H54 (cell line): Measurements from ENCODE around the gene APBB2.
"Not testable (repeated sequence)": the region's sequence is repeated elsewhere in the genome, so short reads cannot be mapped to it uniquely, and the experiment has no call there.

ENCODE experiments used
- DNase-seq: peaks from one replicate; pipeline ENCODE4 v3.0.0; 2011; ENCODE audit warnings: low spot score, mixed read lengths; ENCODE audit not compliant: insufficient read length
- FAIRE-seq: peaks from 3 replicates; lab custom pipeline; 2011; peaks lifted over from hg19 to GRCh38; lab: Jason Lieb, UNC
- POLR2A ChIP-seq: IDR thresholded peaks from 2 replicates; pipeline ENCODE4 v1.6.1; 2011; ENCODE audit warnings: low read depth, mild to moderate bottlenecking, low read length

APBB2 gene

GRCh38 chr4:41002309-41002708 lies 212.0 kb downstream of the APBB2 start:
- no peak for TF ChIP-seq POLR2A
- FAIRE-seq (no peak), DNase-seq (no peak)

DNA sequence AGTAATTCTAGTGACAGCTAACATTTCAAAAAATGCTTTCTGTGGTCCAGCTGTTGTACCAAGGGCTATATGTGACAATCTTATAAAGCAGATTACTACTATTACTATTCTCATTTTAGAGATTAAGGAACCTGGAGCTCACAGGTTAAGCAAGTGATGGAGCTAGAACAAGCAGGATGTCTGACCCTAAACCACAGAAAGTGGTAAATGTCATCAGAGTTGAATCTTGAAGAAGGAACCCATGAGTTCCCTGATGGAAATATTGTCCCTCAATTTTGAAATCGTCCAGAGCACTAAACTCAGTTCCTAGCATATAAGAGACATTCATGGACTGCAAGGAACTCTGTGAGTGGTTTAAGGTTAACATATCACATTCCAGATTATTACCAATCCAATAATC lies 214.0 kb downstream of the APBB2 start:
- no peak for TF ChIP-seq POLR2A
- FAIRE-seq (no peak), DNase-seq (no peak)

- no peak for DNase-seq
- no peak for TF ChIP-seq POLR2A
- FAIRE-seq: peak; percentile 94
Observed at GRCh38 chr4:40998675-40999358, 215.5 kb downstream of the APBB2 start.

GRCh38 chr4:40995850-40996249 lies 218.5 kb downstream of the APBB2 start:
- no peak for TF ChIP-seq POLR2A
- DNase-seq: no peak
- no peak for FAIRE-seq

DNA sequence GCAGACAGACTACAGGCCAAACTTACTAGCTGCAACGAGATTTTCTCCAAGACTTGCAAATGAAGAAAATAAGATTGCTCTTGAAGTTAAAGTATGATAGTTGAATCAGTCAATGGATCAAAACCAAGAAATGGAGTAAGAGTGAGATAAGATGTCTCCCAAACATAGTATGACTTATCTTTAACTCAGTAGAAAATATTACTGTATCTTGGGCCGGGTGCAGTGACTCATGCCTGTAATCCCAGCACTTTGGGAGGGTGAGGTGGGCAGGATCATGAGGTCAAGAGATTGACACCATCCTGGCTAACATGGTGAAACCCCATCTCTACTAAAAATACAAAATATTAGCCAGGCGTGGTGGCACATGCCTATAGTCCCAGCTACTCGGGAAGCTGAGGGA lies 220.0 kb downstream of the APBB2 start:
- not testable (repeated sequence) for DNase-seq, FAIRE-seq

GRCh38 chr4:40993296-40993693 lies 221.0 kb downstream of the APBB2 start:
- FAIRE-seq, DNase-seq: not testable (repeated sequence)

DNA sequence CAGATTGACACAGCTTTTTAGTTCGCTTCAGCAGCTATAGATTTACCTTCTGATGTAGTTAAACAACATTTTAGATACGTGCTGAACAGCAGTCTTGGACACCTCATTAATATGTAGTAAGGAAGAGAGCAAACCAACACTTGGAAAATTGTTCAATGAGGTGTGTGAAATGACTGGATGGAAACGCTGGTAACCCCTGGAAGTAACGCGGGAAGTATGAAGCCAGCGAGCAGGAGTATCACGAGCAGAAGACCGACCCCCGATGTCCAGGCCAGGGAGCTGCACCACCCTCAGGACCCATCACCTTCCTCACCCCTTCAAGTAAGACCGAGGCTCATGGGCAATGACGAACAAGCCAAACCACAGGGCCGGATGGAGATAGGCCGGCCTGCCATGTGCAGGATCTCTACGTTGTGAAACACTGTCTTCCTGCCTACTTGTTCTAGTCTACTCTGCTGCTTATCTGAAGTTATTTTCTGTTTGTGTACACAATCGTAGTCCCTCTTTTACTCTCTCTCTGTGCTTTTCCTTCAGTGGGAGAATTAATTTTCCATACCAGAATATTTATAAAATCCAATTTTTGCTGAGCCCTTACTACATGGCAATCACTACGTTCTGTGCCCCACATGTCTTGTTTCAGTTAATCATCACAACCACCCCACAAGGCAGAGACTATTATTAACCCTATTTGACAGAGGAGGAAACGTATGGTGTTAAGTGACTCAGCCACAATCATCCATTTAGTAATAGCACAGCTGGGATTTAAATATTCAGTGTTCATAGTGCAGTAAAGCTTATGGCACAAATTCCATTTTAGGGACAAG lies 221.7 kb downstream of the APBB2 start:
- FAIRE-seq (no peak), DNase-seq (no peak)
- TF ChIP-seq POLR2A: no peak

GRCh38 chr4:40991908-40992307 lies 222.4 kb downstream of the APBB2 start:
- DNase-seq: no peak
- no peak for TF ChIP-seq POLR2A
- FAIRE-seq: no peak

- no peak for DNase-seq
- TF ChIP-seq POLR2A: no peak
- FAIRE-seq: no peak
Observed at GRCh38 chr4:40990899-40991265, 223.5 kb downstream of the APBB2 start.

DNA sequence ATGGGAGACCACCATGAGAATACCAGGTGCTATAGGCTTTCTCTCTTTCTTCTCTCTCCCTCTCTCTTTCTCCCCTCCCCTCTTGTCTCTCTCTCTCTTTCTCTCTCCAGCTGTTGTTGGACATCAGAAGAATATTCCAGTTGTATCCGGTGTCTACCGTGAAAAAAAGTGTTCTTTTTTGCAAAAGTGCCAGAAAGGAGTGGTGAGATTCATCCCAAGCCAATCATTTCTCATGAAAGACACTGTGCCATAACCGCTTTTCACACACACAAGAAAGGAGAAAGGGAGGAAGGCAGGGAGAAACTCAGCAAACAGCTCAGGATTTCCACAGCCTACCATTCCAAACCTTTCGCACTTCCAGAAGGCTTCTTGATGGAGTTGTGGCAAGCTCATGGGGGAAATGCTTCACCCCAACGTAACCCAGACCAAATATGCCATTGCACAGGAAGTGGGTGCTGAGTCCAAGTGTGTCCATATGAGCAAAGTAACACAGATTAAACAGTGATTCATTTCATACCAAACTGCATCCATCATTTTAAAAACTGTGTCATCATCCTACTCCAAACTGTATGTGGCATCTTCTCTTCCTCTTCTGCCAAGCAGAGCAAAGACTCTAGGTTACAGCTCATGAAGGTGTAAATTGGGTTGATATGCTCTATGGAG lies 224.0 kb downstream of the APBB2 start:
- DNase-seq: no peak
- no peak for TF ChIP-seq POLR2A
- peak; percentile 87 for FAIRE-seq

- DNase-seq (no peak), FAIRE-seq (no peak)
- no peak for TF ChIP-seq POLR2A
Observed at GRCh38 chr4:40987151-40987550, 227.2 kb downstream of the APBB2 start.

DNA sequence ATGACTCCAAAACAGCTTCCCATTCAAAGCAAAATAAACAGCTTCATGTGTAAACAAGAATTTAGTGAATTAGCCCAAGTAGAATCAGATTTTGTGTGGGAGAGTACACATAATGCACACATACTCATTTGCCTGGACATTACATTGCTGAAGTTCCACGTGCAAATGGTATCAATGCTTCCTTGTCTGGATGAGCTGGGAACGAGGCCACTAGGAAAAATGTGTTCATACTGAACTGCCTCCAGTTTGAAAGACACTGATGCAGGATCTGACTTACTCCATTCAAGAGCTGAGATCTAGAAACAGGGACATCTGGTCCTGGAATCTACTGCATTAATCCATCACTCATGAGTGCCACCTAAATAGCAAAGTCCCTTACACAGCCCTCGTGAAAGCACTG lies 228.0 kb downstream of the APBB2 start:
- no peak for TF ChIP-seq POLR2A
- no peak for FAIRE-seq
- no peak for DNase-seq

- DNase-seq (no peak), FAIRE-seq (no peak)
- TF ChIP-seq POLR2A: no peak
Observed at GRCh38 chr4:40984051-40984450, 230.3 kb downstream of the APBB2 start.

DNA sequence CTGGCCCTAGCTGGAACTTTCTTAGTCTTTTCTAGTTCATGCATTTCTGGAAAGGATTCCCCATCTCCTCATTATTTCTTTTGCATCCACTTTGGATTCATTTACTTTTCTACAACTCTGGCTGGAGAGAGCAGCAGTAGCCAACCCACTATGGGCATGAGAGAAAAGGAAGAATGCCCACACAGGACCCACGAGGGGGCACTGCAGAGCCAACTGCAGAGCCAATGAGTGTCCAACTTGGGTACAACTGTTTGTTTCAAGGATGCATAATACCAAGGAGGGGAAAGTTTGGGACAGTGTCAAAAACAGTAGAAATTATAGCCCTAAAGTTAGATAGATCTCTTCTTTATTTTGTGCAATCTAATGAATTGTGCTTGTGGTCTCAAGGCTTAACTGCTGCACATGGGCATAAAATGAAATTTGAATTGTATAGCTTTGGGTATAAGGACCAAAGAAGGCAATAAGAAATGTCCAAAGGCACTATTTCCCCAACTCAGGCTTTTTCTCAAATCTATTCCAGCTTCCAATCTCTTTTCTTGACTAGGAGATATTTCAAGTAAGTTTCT lies 233.9 kb downstream of the APBB2 start:
- DNase-seq (no peak), FAIRE-seq (no peak)
- no peak for TF ChIP-seq POLR2A

- TF ChIP-seq POLR2A: no peak
- no peak for FAIRE-seq
- DNase-seq: no peak
Observed at GRCh38 chr4:40978548-40978947, 235.8 kb downstream of the APBB2 start.
